HepG2 (cell line): ENCODE measurements around the gene LSM12. TPM values are rescaled to one million over a fixed set of nuclear protein-coding genes. Genes with fewer than 3 reads are reported as not detected.
A peak's percentile ranks its signal among the peaks of the same experiment; 100 is the strongest.

Experiments
- ATF7-NPFF ChIP-seq: sonication (generic); formaldehyde crosslinking; IDR thresholded peaks from 2 replicates; pipeline ENCODE4 v1.8.1; 2023; ENCODE audit warnings: mild to moderate bottlenecking, low read depth, missing genetic modification reagents, moderate library complexity
- E2F2 ChIP-seq: sonication (generic); formaldehyde crosslinking; IDR thresholded peaks from 2 replicates; pipeline ENCODE4 v1.4.0; 2020; ENCODE audit warnings: missing genetic modification reagents, borderline replicate concordance
- ETV5 ChIP-seq: IDR thresholded peaks from 2 replicates; pipeline ENCODE4 v1.6.1; 2018; ENCODE audit warnings: missing biosample characterization, missing genetic modification reagents, inconsistent platforms, borderline replicate concordance
- HIVEP1 ChIP-seq: sonication (generic); formaldehyde crosslinking; IDR thresholded peaks from 2 replicates; pipeline ENCODE4 v1.4.0; 2020; ENCODE audit warnings: mild to moderate bottlenecking, missing genetic modification reagents
- KDM1A ChIP-seq: IDR thresholded peaks from 2 replicates; pipeline ENCODE4 v1.6.1; 2016; ENCODE audit warnings: missing compliant biosample characterization
- KLF13 ChIP-seq: sonication (generic); formaldehyde crosslinking; IDR thresholded peaks from 2 replicates; pipeline ENCODE4 v1.4.0; 2020; ENCODE audit warnings: mild to moderate bottlenecking, missing genetic modification reagents
- MTA1 ChIP-seq: sonication (generic); formaldehyde crosslinking; IDR thresholded peaks from 2 replicates; pipeline ENCODE4 v1.4.0; 2020; ENCODE audit warnings: missing genetic modification reagents, mild to moderate bottlenecking, borderline replicate concordance
- NR2C2 ChIP-seq: sonication (generic); formaldehyde crosslinking; IDR thresholded peaks from 2 replicates; pipeline ENCODE4 v1.4.0; 2020; ENCODE audit warnings: missing genetic modification reagents, mild to moderate bottlenecking, moderate library complexity, borderline replicate concordance
- TMF1 ChIP-seq: sonication (generic); formaldehyde crosslinking; IDR thresholded peaks from 2 replicates; pipeline ENCODE4 v1.8.1; 2022; ENCODE audit warnings: low read depth, missing genetic modification reagents
- ZC3H13 ChIP-seq: sonication (generic); formaldehyde crosslinking; IDR thresholded peaks from 2 replicates; pipeline ENCODE4 v1.8.1; 2023; ENCODE audit warnings: mild to moderate bottlenecking, missing genetic modification reagents, moderate library complexity
- ZMYM2 ChIP-seq: sonication (generic); formaldehyde crosslinking; IDR thresholded peaks from 2 replicates; pipeline ENCODE4 v1.8.0; 2022; ENCODE audit warnings: mild to moderate bottlenecking, missing genetic modification reagents
- ZNF263 ChIP-seq: sonication (generic); formaldehyde crosslinking; IDR thresholded peaks from 2 replicates; pipeline ENCODE4 v1.4.0; 2020; ENCODE audit warnings: missing genetic modification reagents
- ZNF329 ChIP-seq: sonication (generic); formaldehyde crosslinking; IDR thresholded peaks from 2 replicates; pipeline ENCODE4 v1.9.0; 2021; ENCODE audit warnings: low read depth, mild to moderate bottlenecking, missing genetic modification reagents
- ZNF546 ChIP-seq: sonication (generic); formaldehyde crosslinking; conservative IDR thresholded peaks from 2 replicates; pipeline ENCODE4 v1.8.1; 2023; ENCODE audit warnings: mild to moderate bottlenecking, missing genetic modification reagents
- ZNF567 ChIP-seq: sonication (generic); formaldehyde crosslinking; IDR thresholded peaks from 2 replicates; pipeline ENCODE4 v1.8.1; 2023; ENCODE audit warnings: mild to moderate bottlenecking, missing genetic modification reagents, borderline replicate concordance
- polyA plus RNA-seq, 8 experiments: library from polyadenylated mRNA; depleted of rRNA in 3 of 8; stranded (reverse) in 7 of 8; unstranded in 1 of 8; fragments of >200 nt; fragmentation: Illumina TruSeq in 4 of 8; extraction: Trizol in 4 of 8; gene quantifications; 2 replicates each; pipeline versions ENCODE4 v1.2.1 to v1.2.3, GENCODE V29; 2011 to 2016; ENCODE audit warnings: low read depth in 4 of 8, missing spikeins in 1 of 8, mixed read lengths in 1 of 8; ENCODE audit not compliant: insufficient read depth in 1 of 8
- total RNA-seq, 5 experiments: library from RNA; depleted of rRNA; stranded (reverse); fragments of >200 nt; fragmentation: Illumina TruSeq; extraction: Trizol; gene quantifications; 2 replicates each; pipeline ENCODE4 v1.2.3, GENCODE V29; 2016; ENCODE audit warnings: low read depth in 1 of 5
- TF ChIP-seq, protein P1 (sequence below): sonication (generic); formaldehyde crosslinking; IDR thresholded peaks from 2 replicates; pipeline ENCODE4 v1.4.0; 2020; ENCODE audit warnings: missing genetic modification reagents, mild to moderate bottlenecking, borderline replicate concordance
- TF ChIP-seq, protein P2 (sequence below): conservative IDR thresholded peaks from 2 replicates; pipeline ENCODE4 v1.6.1; 2018; ENCODE audit warnings: missing genetic modification reagents
- TF ChIP-seq, protein P3 (sequence below): sonication (generic); formaldehyde crosslinking; IDR thresholded peaks from 2 replicates; pipeline ENCODE4 v1.8.1; 2022; ENCODE audit warnings: mild to moderate bottlenecking, missing genetic modification reagents
- TF ChIP-seq, protein P4 (sequence below): sonication (generic); formaldehyde crosslinking; IDR thresholded peaks from 2 replicates; pipeline ENCODE4 v1.4.0; 2020; ENCODE audit warnings: mild to moderate bottlenecking, missing genetic modification reagents

The LSM12 gene
- total and polyA plus RNA-seq, 2 of the 13 experiments (the other 11 are each of a cell fraction or from before 2014, with no cell fraction given): 52.8 to 55.7 TPM

DNA sequence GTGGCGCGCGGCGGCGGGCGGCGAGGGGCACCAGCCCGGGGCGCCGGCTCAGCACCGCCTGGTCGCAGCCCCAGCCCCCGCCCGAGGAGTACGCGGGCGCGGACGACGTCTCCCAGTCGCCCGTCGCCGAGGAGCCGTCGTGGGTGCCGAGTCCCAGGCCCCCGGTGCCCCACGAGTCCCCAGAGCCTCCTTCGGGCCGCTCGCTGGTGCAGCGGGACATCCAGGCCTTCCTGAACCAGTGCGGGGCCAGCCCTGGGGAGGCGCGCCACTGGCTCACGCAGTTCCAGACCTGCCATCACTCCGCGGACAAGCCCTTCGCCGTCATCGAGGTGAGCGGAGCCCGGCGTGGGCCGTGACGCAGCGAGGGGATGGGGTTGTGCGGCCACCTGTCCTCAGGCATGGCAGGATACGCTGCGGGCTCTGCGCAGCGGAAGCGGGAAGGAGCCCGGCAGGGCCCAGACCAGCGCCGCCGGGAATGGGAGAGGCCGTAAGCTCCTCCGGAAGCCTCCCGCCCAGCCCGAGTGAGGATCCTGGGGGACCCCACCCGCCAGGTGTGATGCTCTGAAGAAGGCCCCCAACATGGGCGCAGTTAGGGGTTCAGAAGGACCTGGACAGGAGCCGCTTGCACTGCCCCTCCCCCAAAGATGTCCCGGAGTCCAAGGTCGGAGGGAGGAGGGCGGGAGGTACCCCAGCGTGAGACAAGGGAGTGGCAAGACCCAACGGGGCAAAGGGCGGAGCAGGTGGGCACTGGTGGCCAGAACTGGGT lies 61.5 kb downstream of the LSM12 start (continued):
- TF ChIP-seq, protein P1, sequence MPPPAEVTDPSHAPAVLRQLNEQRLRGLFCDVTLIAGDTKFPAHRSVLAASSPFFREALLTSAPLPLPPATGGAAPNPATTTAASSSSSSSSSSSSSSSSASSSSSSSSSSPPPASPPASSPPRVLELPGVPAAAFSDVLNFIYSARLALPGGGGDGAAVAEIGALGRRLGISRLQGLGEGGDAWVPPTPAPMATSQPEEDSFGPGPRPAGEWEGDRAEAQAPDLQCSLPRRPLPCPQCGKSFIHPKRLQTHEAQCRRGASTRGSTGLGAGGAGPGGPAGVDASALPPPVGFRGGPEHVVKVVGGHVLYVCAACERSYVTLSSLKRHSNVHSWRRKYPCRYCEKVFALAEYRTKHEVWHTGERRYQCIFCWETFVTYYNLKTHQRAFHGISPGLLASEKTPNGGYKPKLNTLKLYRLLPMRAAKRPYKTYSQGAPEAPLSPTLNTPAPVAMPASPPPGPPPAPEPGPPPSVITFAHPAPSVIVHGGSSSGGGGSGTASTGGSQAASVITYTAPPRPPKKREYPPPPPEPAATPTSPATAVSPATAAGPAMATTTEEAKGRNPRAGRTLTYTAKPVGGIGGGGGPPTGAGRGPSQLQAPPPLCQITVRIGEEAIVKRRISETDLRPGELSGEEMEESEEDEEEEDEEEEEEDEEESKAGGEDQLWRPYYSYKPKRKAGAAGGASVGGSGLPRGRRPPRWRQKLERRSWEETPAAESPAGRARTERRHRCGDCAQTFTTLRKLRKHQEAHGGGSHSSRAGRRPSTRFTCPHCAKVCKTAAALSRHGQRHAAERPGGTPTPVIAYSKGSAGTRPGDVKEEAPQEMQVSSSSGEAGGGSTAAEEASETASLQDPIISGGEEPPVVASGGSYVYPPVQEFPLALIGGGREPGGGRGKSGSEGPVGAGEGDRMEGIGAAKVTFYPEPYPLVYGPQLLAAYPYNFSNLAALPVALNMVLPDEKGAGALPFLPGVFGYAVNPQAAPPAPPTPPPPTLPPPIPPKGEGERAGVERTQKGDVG: peak; percentile 54
- TF ChIP-seq ZNF546 (CRISPR knock-in tag) (peak; percentile 45; the same call in 1 of the 2 replicates), MTA1 (CRISPR knock-in tag) (peak; percentile 20; the same call in 1 of the 2 replicates), ZNF263 (CRISPR knock-in tag) (0 out of 2 replicates have a peak, but pooled peaks have one; percentile 19), ZC3H13 (CRISPR knock-in tag) (peak; percentile 95), KDM1A (CRISPR knock-in tag) (0 out of 2 replicates have a peak, but pooled peaks have one; percentile 21), ETV5 (CRISPR knock-in tag) (peak; percentile 65; the same call in 1 of the 2 replicates), TMF1 (CRISPR knock-in tag) (peak; percentile 83), ZNF567 (no peak; the same call in 1 of the 2 replicates), ZMYM2 (CRISPR knock-in tag) (0 out of 2 replicates have a peak, but pooled peaks have one; percentile 35), KLF13 (CRISPR knock-in tag) (no peak; the same call in 1 of the 2 replicates), ATF7-NPFF (CRISPR knock-in tag) (peak; percentile 80), NR2C2 (CRISPR knock-in tag) (peak; percentile 42; the same call in 1 of the 2 replicates), HIVEP1 (CRISPR knock-in tag) (peak; percentile 76; the same call in 1 of the 2 replicates), E2F2 (CRISPR knock-in tag) (0 out of 2 replicates have a peak, but pooled peaks have one; percentile 14), ZNF329 (CRISPR knock-in tag) (peak; percentile 39; the same call in 1 of the 2 replicates)
- TF ChIP-seq, protein P2, sequence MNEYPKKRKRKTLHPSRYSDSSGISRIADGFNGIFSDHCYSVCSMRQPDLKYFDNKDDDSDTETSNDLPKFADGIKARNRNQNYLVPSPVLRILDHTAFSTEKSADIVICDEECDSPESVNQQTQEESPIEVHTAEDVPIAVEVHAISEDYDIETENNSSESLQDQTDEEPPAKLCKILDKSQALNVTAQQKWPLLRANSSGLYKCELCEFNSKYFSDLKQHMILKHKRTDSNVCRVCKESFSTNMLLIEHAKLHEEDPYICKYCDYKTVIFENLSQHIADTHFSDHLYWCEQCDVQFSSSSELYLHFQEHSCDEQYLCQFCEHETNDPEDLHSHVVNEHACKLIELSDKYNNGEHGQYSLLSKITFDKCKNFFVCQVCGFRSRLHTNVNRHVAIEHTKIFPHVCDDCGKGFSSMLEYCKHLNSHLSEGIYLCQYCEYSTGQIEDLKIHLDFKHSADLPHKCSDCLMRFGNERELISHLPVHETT (CRISPR knock-in tag): 0 out of 2 replicates have a peak, but pooled peaks have one; percentile 29
- TF ChIP-seq, protein P3, sequence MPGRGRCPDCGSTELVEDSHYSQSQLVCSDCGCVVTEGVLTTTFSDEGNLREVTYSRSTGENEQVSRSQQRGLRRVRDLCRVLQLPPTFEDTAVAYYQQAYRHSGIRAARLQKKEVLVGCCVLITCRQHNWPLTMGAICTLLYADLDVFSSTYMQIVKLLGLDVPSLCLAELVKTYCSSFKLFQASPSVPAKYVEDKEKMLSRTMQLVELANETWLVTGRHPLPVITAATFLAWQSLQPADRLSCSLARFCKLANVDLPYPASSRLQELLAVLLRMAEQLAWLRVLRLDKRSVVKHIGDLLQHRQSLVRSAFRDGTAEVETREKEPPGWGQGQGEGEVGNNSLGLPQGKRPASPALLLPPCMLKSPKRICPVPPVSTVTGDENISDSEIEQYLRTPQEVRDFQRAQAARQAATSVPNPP (CRISPR knock-in tag): no peak
- TF ChIP-seq, protein P4, sequence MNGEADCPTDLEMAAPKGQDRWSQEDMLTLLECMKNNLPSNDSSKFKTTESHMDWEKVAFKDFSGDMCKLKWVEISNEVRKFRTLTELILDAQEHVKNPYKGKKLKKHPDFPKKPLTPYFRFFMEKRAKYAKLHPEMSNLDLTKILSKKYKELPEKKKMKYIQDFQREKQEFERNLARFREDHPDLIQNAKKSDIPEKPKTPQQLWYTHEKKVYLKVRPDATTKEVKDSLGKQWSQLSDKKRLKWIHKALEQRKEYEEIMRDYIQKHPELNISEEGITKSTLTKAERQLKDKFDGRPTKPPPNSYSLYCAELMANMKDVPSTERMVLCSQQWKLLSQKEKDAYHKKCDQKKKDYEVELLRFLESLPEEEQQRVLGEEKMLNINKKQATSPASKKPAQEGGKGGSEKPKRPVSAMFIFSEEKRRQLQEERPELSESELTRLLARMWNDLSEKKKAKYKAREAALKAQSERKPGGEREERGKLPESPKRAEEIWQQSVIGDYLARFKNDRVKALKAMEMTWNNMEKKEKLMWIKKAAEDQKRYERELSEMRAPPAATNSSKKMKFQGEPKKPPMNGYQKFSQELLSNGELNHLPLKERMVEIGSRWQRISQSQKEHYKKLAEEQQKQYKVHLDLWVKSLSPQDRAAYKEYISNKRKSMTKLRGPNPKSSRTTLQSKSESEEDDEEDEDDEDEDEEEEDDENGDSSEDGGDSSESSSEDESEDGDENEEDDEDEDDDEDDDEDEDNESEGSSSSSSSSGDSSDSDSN (CRISPR knock-in tag): peak; percentile 81
